ENCODE measurements around the gene KNG1.

- TF ChIP-seq CTCF (IDR thresholded peaks at IDR 0.05) (no peak), POLR2A (IDR thresholded peaks at IDR 0.05) (no peak)
Measured at GRCh38 chr3:186754871-186755270, 37.7 kb downstream of the KNG1 start.
